Gastroesophageal sphincter (tissue), 4 donors: Measurements from ENCODE around the gene B4GALT2. TPM values are rescaled to one million over a fixed set of nuclear protein-coding genes. Genes with fewer than 3 reads are reported as not detected.
A peak's percentile ranks its signal among the peaks of the same experiment; 100 is the strongest.

ENCODE experiments used
- ATAC-seq: fragments of 150-250 bp; one replicate; pipeline ENCODE4 v1.9.1; 2016; ENCODE audit warnings: mild to moderate bottlenecking, moderate library complexity
- H3K27ac ChIP-seq, 4 donors: fragments of 200-600 bp; sonication (generic) in 3 of 4; 1 replicate in 3 of 4; 2 replicates in 1 of 4; pipeline ENCODE4 v1.5.1; 2016 to 2019
- H3K27me3 ChIP-seq: fragments of 200-600 bp; sonication (generic); one replicate; pipeline ENCODE4 v1.5.1; 2019
- H3K36me3 ChIP-seq, 2 donors: fragments of 200-600 bp; sonication (generic); one replicate each; pipeline ENCODE4 v1.5.1; 2019; ENCODE audit warnings: control low read depth in 1 of 2
- H3K4me1 ChIP-seq, 3 donors: fragments of 200-600 bp; sonication (generic); 1 replicate in 2 of 3; 2 replicates in 1 of 3; pipeline ENCODE4 v1.5.1; 2016 to 2019; ENCODE audit warnings: control low read depth in 2 of 3
- H3K4me3 ChIP-seq, 2 donors: fragments of 200-600 bp; sonication (generic); one replicate each; pipeline ENCODE4 v1.5.1; 2019; ENCODE audit warnings: mild to moderate bottlenecking in 1 of 2, moderate library complexity in 1 of 2
- H3K9me3 ChIP-seq, 3 donors: fragments of 200-600 bp; sonication (generic); one replicate each; pipeline ENCODE4 v1.5.1; 2017 to 2019; ENCODE audit warnings: control low read depth in 2 of 3
- EP300 ChIP-seq: sonication (generic); formaldehyde crosslinking; IDR thresholded peaks from one replicate; pipeline ENCODE4 v1.6.1; 2017; ENCODE audit warnings: antibody characterized with exemption, mild to moderate bottlenecking
- POLR2A ChIP-seq, 2 donors: fragments of 450-650 bp; IDR thresholded peaks; one replicate each; pipeline ENCODE4 v1.6.1; 2017; ENCODE audit warnings: antibody characterized with exemption in 2 of 2, mild to moderate bottlenecking in 2 of 2, moderate library complexity in 1 of 2
- POLR2AphosphoS5 ChIP-seq: sonication (generic); formaldehyde crosslinking; IDR thresholded peaks from one replicate; pipeline ENCODE4 v1.6.1; 2017; ENCODE audit warnings: antibody characterized with exemption
- WGBS, 2 donors: methylation state at CpG; one replicate each; pipeline ENCODE4 v1.1.5; 2018; ENCODE audit warnings: low coverage in 1 of 2; 5-methylcytosine and 5-hydroxymethylcytosine counted together
- total RNA-seq, 4 donors: library from RNA; depleted of rRNA; stranded (reverse); fragments of >200 nt; gene quantifications; one replicate each; pipeline ENCODE4 v1.1.0, GENCODE V29; 2016
- TF ChIP-seq, protein P1 (sequence below), 4 experiments: fragments of 200-600 bp in 2 of 4; fragments of 450-650 bp in 2 of 4; sonication (generic) in 1 of 4; IDR thresholded peaks; one replicate each; pipeline ENCODE4 v1.5.1; 2017 to 2019; ENCODE audit warnings: antibody characterized with exemption in 4 of 4, mild to moderate bottlenecking in 2 of 4, moderate library complexity in 2 of 4

The B4GALT2 gene, protein sequence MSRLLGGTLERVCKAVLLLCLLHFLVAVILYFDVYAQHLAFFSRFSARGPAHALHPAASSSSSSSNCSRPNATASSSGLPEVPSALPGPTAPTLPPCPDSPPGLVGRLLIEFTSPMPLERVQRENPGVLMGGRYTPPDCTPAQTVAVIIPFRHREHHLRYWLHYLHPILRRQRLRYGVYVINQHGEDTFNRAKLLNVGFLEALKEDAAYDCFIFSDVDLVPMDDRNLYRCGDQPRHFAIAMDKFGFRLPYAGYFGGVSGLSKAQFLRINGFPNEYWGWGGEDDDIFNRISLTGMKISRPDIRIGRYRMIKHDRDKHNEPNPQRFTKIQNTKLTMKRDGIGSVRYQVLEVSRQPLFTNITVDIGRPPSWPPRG
- 100 to 1,000 TPM in 1 of 4 donors, 10 to 100 TPM in 3; 34.4 to 129 (median 37.6) TPM for total RNA-seq

GRCh38 chr1:43978551-43979260 lies at the start of gene B4GALT2:
Gene B4GALT2 (plus strand): TSS chr1:43979210. CDS start chr1:43981161, 1,951 bp downstream.
- ATAC-seq = peak; percentile 35
- TF ChIP-seq POLR2AphosphoS5 = no peak
- TF ChIP-seq, protein P1, sequence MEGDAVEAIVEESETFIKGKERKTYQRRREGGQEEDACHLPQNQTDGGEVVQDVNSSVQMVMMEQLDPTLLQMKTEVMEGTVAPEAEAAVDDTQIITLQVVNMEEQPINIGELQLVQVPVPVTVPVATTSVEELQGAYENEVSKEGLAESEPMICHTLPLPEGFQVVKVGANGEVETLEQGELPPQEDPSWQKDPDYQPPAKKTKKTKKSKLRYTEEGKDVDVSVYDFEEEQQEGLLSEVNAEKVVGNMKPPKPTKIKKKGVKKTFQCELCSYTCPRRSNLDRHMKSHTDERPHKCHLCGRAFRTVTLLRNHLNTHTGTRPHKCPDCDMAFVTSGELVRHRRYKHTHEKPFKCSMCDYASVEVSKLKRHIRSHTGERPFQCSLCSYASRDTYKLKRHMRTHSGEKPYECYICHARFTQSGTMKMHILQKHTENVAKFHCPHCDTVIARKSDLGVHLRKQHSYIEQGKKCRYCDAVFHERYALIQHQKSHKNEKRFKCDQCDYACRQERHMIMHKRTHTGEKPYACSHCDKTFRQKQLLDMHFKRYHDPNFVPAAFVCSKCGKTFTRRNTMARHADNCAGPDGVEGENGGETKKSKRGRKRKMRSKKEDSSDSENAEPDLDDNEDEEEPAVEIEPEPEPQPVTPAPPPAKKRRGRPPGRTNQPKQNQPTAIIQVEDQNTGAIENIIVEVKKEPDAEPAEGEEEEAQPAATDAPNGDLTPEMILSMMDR (IDR thresholded peaks at IDR 0.05) = no peak
- no peak for TF ChIP-seq POLR2A (IDR thresholded peaks at IDR 0.05)
- TF ChIP-seq EP300 = no peak

DNA sequence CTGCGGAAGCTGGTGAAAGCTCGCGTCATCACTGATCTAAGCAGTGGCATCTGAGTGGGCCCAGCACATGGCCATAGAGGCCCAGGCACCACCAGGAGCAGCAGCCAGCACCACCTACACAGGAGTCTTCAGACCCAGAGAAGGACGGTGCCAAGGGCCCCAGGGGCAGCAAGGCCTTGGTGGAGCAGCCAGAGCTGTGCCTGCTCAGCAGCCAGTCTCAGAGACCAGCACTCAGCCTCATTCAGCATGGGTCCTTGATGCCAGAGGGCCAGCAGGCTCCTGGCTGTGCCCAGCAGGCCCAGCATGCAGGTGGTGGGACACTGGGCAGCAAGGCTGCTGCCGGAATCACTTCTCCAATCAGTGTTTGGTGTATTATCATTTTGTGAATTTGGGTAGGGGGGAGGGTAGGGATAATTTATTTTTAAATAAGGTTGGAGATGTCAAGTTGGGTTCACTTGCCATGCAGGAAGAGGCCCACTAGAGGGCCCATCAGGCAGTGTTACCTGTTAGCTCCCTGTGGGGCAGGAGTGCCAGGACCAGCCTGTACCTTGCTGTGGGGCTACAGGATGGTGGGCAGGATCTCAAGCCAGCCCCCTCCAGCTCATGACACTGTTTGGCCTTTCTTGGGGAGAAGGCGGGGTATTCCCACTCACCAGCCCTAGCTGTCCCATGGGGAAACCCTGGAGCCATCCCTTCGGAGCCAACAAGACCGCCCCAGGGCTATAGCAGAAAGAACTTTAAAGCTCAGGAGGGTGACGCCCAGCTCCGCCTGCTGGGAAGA lies 48.7 kb upstream of the B4GALT2 start:
- Histone ChIP-seq H3K4me1 (peaks cover 0 to 27% (median 11%) of the 10 kb centered on the region in 3 donors), H3K27me3 (peaks cover 12% of the 10 kb centered on the region), H3K27ac (no peak overlapping the region), H3K9me3 (no peaks in the 10 kb centered on the region), H3K36me3 (peaks cover 0 to 32% of the 10 kb centered on the region in 2 donors), H3K4me3 (no peak overlapping the region)
- TF ChIP-seq, protein P1 (IDR thresholded peaks at IDR 0.05) = no peak
- TF ChIP-seq EP300 (no peak), POLR2AphosphoS5 (no peak), POLR2A (IDR thresholded peaks at IDR 0.05) (no peak)
- 76 to 94% methylated on average over 3 to 5 of the region's 10 CpGs for WGBS, 2 donors
- no peak for ATAC-seq

More at GRCh38 chr1:43978551-43979260, at the start of gene B4GALT2:
- peak within 1 kb of the TSS; percentile 77 to 88 for H3K4me3 ChIP-seq
- peaks cover 4 to 63% (median 37%) of the 10 kb centered on the region in 3 donors for H3K4me1 ChIP-seq
- H3K36me3 ChIP-seq = peaks cover 0 to 40% of the 10 kb centered on the region in 2 donors
- H3K27ac ChIP-seq = peak within 1 kb of the TSS in 3 of 4 donors; percentile 54 to 80 (median 67)
- no peaks in the 10 kb centered on the region for H3K27me3 ChIP-seq
- H3K9me3 ChIP-seq = no peaks in the 10 kb centered on the region
- WGBS, 2 donors = 3 to 10% methylated on average over 8 to 11 of the region's 54 CpGs

GRCh38 chr1:43930949-43931275 lies 48.1 kb upstream of the B4GALT2 start:
- Histone ChIP-seq H3K27ac (no peak overlapping the region), H3K9me3 (no peaks in the 10 kb centered on the region), H3K27me3 (peaks cover 12% of the 10 kb centered on the region), H3K36me3 (peaks cover 0 to 26% of the 10 kb centered on the region in 2 donors), H3K4me3 (no peak overlapping the region), H3K4me1 (peaks cover 0 to 33% (median 14%) of the 10 kb centered on the region in 3 donors)
- TF ChIP-seq EP300 (no peak), POLR2AphosphoS5 (no peak)
- TF ChIP-seq, protein P1 (IDR thresholded peaks at IDR 0.05) = no peak
- no peak for ATAC-seq
- no CpG with 5 or more reads among the region's 4 CpGs for WGBS, 2 donors

DNA sequence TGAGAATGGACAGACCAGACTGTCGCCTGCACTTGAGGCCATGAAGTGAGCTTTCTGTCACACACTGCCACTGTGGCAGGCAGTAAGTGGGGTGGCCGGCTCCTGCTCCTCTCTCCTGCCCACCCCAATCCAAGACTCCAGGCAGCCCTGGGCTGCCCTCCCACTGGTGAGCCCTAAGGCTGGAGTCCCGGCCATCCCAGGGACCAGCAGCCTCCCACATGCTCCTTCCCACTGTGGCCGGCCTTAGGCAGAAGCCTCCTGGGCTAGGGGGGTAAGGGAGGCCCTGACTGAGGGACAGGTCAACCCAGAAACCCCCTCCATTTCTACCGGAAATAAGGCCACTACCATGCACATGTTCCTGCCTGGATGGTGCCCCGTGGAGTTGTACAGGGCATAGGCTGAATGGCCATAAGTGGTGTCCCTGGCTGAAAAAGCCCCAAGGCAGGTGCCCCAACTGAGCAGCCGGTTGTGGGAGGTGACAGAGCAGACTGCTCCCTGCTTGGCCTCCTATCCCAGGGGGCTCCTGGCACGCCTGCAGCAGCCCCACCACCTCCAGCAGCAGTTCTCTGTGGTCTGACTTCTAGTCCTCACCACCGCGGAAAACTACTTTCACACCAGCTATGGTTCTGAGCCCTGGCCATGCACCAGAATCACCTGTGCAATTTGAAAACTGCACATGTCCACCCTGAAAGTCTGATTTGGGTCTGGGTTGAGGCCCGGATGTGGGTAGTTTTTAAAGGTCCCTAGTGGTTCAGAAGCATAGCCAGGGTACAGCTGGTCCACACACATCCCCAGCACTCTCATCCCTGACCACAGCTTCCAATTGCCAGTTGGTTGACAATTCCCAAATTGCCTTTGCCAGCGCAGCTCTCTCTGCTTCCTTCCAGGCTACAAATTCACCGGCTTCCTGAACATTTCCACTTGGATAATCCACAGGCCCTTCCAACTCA lies 47.0 kb upstream of the B4GALT2 start:
- H3K4me3 ChIP-seq = no peak overlapping the region
- no peaks in the 10 kb centered on the region for H3K9me3 ChIP-seq
- peaks cover 12% of the 10 kb centered on the region for H3K27me3 ChIP-seq
- WGBS, 2 donors = 90 to 96% methylated on average over 5 of the region's 13 CpGs
- TF ChIP-seq POLR2A (IDR thresholded peaks at IDR 0.05) (no peak), EP300 (no peak), POLR2AphosphoS5 (no peak)
- TF ChIP-seq, protein P1 (IDR thresholded peaks at IDR 0.05) = no peak
- H3K36me3 ChIP-seq = peaks cover 0 to 18% of the 10 kb centered on the region in 2 donors
- H3K27ac ChIP-seq = no peak overlapping the region
- no peak for ATAC-seq
- H3K4me1 ChIP-seq = peaks cover 0 to 42% (median 20%) of the 10 kb centered on the region in 3 donors
